ENCODE data around the gene SFXN5. TPM values are rescaled to one million over a fixed set of nuclear protein-coding genes. Genes with fewer than 3 reads are reported as not detected.

Gene SFXN5
- total RNA-seq, 1 donor from 2014 or later = 13.7 TPM

DNA sequence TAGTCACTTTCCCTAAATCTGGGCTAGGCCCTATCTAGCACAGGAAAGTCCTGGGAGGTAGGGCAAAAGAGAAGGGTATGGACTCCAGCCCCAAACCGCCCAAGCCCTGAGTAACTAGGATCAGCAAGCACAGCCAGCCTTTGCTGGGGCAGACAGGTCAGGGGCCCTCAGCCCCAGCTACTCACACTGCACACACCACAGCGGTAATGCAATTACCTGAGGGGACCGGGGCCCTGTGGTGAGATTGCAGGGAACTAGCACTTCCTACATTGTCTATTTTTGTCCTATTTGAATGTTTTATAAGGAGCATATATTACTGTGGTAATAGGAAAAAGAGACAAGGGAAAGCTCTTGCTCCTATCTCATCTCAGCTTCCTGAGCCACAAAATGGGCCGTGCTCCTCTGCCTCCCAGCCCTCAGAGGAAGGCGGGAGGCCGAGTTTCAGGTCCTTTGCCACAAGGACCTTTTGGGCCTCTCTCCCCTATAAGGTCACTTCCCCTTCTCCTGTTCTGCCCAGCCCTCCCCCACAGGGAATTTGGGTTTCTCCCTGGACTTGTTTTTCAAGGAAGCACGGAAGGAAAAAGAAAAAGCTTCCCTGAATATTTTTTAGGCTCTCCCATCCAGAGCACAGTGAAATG, 20.8 kb upstream of the SFXN5 start:
- TF ChIP-seq, protein P1, sequence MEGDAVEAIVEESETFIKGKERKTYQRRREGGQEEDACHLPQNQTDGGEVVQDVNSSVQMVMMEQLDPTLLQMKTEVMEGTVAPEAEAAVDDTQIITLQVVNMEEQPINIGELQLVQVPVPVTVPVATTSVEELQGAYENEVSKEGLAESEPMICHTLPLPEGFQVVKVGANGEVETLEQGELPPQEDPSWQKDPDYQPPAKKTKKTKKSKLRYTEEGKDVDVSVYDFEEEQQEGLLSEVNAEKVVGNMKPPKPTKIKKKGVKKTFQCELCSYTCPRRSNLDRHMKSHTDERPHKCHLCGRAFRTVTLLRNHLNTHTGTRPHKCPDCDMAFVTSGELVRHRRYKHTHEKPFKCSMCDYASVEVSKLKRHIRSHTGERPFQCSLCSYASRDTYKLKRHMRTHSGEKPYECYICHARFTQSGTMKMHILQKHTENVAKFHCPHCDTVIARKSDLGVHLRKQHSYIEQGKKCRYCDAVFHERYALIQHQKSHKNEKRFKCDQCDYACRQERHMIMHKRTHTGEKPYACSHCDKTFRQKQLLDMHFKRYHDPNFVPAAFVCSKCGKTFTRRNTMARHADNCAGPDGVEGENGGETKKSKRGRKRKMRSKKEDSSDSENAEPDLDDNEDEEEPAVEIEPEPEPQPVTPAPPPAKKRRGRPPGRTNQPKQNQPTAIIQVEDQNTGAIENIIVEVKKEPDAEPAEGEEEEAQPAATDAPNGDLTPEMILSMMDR (IDR thresholded peaks at IDR 0.05; ENCODE audit: partially characterized antibody, unreplicated experiment) = no peak
- Mint-ChIP-seq H3K4me1 (ENCODE audit: low read depth, unreplicated experiment) (peaks cover 14% of the 10 kb centered on the region), H3K36me3 (ENCODE audit: unreplicated experiment) (no peaks in the 10 kb centered on the region), H3K4me3 (ENCODE audit: unreplicated experiment) (no peak overlapping the region), H3K9me3 (ENCODE audit: unreplicated experiment) (no peaks in the 10 kb centered on the region), H3K27ac (ENCODE audit: unreplicated experiment) (no peak overlapping the region), H3K27me3 (ENCODE audit: unreplicated experiment) (peaks cover 4% of the 10 kb centered on the region)
- DNase-seq = no peak

DNA sequence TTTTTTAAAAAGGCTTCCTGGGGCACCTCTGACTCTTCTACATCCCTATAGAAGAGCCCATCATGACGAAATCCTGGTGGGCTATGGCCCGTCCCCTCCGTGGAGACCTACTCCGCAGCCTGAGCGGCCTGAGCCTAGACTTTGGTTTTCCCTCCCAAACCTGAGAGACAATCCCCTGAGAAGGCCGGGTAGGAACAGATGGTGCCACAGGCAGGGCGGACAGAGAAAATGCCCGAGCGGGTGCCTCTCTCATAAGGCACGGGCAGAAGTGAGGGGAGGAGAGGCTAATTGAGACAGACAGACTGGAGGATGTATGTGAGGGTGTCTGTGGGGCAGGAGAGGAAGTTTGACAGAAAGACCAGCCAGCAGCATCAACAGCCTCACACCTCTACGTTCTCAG, 20.2 kb upstream of the SFXN5 start:
- H3K27ac Mint-ChIP-seq (ENCODE audit: unreplicated experiment) = no peak overlapping the region
- no peaks in the 10 kb centered on the region for H3K36me3 Mint-ChIP-seq (ENCODE audit: unreplicated experiment)
- peaks cover 3% of the 10 kb centered on the region for H3K27me3 Mint-ChIP-seq (ENCODE audit: unreplicated experiment)
- no peak overlapping the region for H3K4me3 Mint-ChIP-seq (ENCODE audit: unreplicated experiment)
- no peak for DNase-seq
- no peaks in the 10 kb centered on the region for H3K9me3 Mint-ChIP-seq (ENCODE audit: unreplicated experiment)
- TF ChIP-seq, protein P1 (IDR thresholded peaks at IDR 0.05; ENCODE audit: partially characterized antibody, unreplicated experiment) = no peak
- H3K4me1 Mint-ChIP-seq (ENCODE audit: low read depth, unreplicated experiment) = peaks cover 14% of the 10 kb centered on the region

DNA sequence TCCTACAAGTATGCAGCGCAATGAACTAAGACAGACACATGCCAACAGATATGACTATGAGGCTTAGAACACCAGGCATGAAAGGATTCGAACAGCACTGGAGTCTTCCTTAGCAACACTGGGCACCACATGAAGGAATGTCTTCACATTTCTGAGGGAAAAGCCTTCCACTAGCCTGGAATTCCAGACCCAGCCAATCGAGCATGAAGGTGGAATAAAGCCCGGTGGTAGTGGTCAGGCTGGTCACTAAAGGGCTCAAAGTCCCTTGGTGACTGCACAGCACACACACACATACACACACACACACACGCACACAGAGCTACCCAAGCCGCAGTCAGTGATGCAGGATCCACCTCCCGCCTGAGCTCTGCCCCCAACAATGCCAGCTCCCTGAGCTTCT, 19.7 kb upstream of the SFXN5 start:
- H3K27me3 Mint-ChIP-seq (ENCODE audit: unreplicated experiment) = peaks cover 2% of the 10 kb centered on the region
- TF ChIP-seq, protein P1 (IDR thresholded peaks at IDR 0.05; ENCODE audit: partially characterized antibody, unreplicated experiment) = no peak
- peaks cover 14% of the 10 kb centered on the region for H3K4me1 Mint-ChIP-seq (ENCODE audit: low read depth, unreplicated experiment)
- no peak overlapping the region for H3K4me3 Mint-ChIP-seq (ENCODE audit: unreplicated experiment)
- DNase-seq = no peak
- H3K27ac Mint-ChIP-seq (ENCODE audit: unreplicated experiment) = no peak overlapping the region
- H3K9me3 Mint-ChIP-seq (ENCODE audit: unreplicated experiment) = no peaks in the 10 kb centered on the region
- no peaks in the 10 kb centered on the region for H3K36me3 Mint-ChIP-seq (ENCODE audit: unreplicated experiment)

DNA sequence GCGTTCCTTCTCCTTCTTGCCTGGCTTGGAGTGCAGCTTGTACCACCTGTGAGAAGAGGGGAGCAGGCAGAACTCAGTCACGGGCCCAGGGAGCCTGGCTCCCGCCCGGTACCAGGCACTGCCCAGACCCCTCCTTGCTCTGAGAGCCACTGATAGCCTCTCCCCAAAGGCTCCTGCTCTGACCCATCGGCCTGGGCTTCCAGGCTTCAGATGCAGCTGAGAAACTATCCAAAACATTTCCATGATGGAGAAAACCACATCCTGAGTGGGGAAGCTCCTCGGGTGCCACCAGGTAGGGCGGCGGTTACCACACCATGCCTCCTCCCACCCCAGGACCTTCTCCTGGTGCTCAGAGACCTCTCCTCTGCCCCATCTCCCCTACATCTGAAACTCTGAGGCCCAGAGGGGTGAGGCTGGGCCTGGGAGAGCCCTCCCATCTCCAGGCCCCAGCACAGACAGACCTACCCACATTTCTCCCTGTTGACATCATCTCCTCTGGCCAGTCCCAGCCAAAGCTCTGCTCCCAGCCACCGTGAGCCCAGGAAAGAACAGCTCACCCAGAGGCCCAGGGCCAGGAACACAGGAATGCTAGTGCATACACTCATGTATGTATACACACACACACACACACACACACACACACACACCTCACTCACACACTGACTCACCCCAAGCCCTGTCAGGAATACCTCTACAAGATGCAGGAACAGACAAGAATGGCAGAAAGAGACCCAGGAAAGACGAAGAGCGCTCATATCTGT, 17.9 kb upstream of the SFXN5 start:
- no peaks in the 10 kb centered on the region for H3K36me3 Mint-ChIP-seq (ENCODE audit: unreplicated experiment)
- DNase-seq = no peak
- H3K9me3 Mint-ChIP-seq (ENCODE audit: unreplicated experiment) = no peaks in the 10 kb centered on the region
- no peak overlapping the region for H3K4me3 Mint-ChIP-seq (ENCODE audit: unreplicated experiment)
- H3K4me1 Mint-ChIP-seq (ENCODE audit: low read depth, unreplicated experiment) = peaks cover 21% of the 10 kb centered on the region
- H3K27me3 Mint-ChIP-seq (ENCODE audit: unreplicated experiment) = peaks cover 2% of the 10 kb centered on the region
- TF ChIP-seq, protein P1 (IDR thresholded peaks at IDR 0.05; ENCODE audit: partially characterized antibody, unreplicated experiment) = no peak
- H3K27ac Mint-ChIP-seq (ENCODE audit: unreplicated experiment) = no peak overlapping the region

DNA sequence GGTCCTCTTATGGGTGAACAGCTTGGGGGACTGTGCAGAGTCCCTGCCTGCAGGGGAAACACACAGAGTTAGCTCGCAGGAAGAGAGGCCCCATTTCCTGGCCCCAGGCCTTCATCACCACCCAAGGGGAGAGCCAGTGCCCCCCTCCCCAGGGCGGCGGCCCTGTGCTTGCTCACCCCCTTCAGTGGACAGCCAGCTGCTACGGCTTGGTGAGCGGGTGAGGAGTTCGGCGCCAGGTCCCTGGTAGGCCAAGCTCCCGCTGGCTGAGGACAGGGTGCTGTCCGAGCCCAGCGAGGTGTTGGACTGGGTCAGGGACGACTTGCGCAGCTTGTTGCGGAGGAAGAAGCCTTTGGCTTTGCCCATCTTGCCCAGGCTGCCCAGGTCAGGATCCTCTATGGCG, 17.2 kb upstream of the SFXN5 start:
- DNase-seq = no peak
- Mint-ChIP-seq H3K4me1 (ENCODE audit: low read depth, unreplicated experiment) (peaks cover 21% of the 10 kb centered on the region), H3K4me3 (ENCODE audit: unreplicated experiment) (no peak overlapping the region), H3K36me3 (ENCODE audit: unreplicated experiment) (no peaks in the 10 kb centered on the region), H3K27ac (ENCODE audit: unreplicated experiment) (no peak overlapping the region), H3K9me3 (ENCODE audit: unreplicated experiment) (no peaks in the 10 kb centered on the region), H3K27me3 (ENCODE audit: unreplicated experiment) (peaks cover 3% of the 10 kb centered on the region)
- TF ChIP-seq, protein P1 (IDR thresholded peaks at IDR 0.05; ENCODE audit: partially characterized antibody, unreplicated experiment) = no peak
